GM19238 (cell line): ENCODE measurements around the gene CGB3.

Source experiments
- DNase-seq: peaks from one replicate; pipeline ENCODE4 v3.0.0; 2011; ENCODE audit warnings: low spot score; ENCODE audit not compliant: insufficient read length

CGB3 gene

GRCh38 chr19:48988860-48989259 is 35.3 kb downstream of the CGB3 start:
- DNase-seq = no peak

- no peak for DNase-seq
Measured at GRCh38 chr19:48988286-48988685, 35.8 kb downstream of the CGB3 start.

GRCh38 chr19:48987323-48987722 is 36.8 kb downstream of the CGB3 start:
- DNase-seq = no peak

GRCh38 chr19:48986211-48986610 is 37.9 kb downstream of the CGB3 start:
- DNase-seq = no peak

GRCh38 chr19:48985711-48986110 is 38.4 kb downstream of the CGB3 start:
- DNase-seq = no peak

GRCh38 chr19:48982280-48982679 is 41.9 kb downstream of the CGB3 start:
- no peak for DNase-seq

- DNase-seq = no peak
Measured at GRCh38 chr19:48977061-48977460, 47.1 kb downstream of the CGB3 start.

GRCh38 chr19:48975947-48976847 is 47.9 kb downstream of the CGB3 start:
- DNase-seq = no peak
